ENCODE data around the gene MX1.
A peak's percentile ranks its signal among the peaks of the same experiment; 100 is the strongest.
"Not testable (repeated sequence)": the region's sequence is repeated elsewhere in the genome, so short reads cannot be mapped to it uniquely, and the experiment has no call there.

MX1 gene

GRCh38 chr21:41407541-41408460 lies 18.2 kb upstream of the MX1 start:
- DNase-seq (ENCODE audit: low read depth in 3 of 3), result no peak

GRCh38 chr21:41410361-41410760 lies 15.7 kb upstream of the MX1 start:
- no peak for DNase-seq (ENCODE audit: low read depth in 3 of 3)

GRCh38 chr21:41410767-41411448 lies 15.1 kb upstream of the MX1 start:
- no peak for DNase-seq (ENCODE audit: low read depth in 3 of 3)

- no peak for DNase-seq (ENCODE audit: low read depth in 3 of 3)
Observed at GRCh38 chr21:41411449-41412089, 14.5 kb upstream of the MX1 start.

GRCh38 chr21:41417505-41417904 lies 8.5 kb upstream of the MX1 start:
- not testable (repeated sequence) for DNase-seq (ENCODE audit: low read depth in 3 of 3)

GRCh38 chr21:41418393-41418792 lies 7.6 kb upstream of the MX1 start:
- no peak for DNase-seq (ENCODE audit: low read depth in 3 of 3)

GRCh38 chr21:41418956-41419680 lies 6.9 kb upstream of the MX1 start:
- DNase-seq (ENCODE audit: low read depth in 3 of 3), result no peak

- peak in 2 of 3 experiments; percentile 40 to 67 for DNase-seq (ENCODE audit: low read depth in 3 of 3)
Observed at GRCh38 chr21:41419921-41420862, 5.8 kb upstream of the MX1 start.

GRCh38 chr21:41420998-41421397 lies 5.0 kb upstream of the MX1 start:
- not testable (repeated sequence) for DNase-seq (ENCODE audit: low read depth in 3 of 3)

GRCh38 chr21:41422546-41423304 lies 3.3 kb upstream of the MX1 start:
- DNase-seq (ENCODE audit: low read depth in 3 of 3), result no peak

- not testable (repeated sequence) for DNase-seq (ENCODE audit: low read depth in 3 of 3)
Observed at GRCh38 chr21:41423305-41423636, 2.8 kb upstream of the MX1 start.

GRCh38 chr21:41425588-41425953 lies 468 bp upstream of the MX1 start:
- DNase-seq (ENCODE audit: low read depth in 3 of 3), result no peak

GRCh38 chr21:41426676-41427404 lies 801 bp downstream of the MX1 start:
- DNase-seq (ENCODE audit: low read depth in 3 of 3), result no peak

- DNase-seq (ENCODE audit: low read depth in 3 of 3), result no peak
Observed at GRCh38 chr21:41427556-41427955, 1.5 kb downstream of the MX1 start.

GRCh38 chr21:41428311-41428710 lies 2.3 kb downstream of the MX1 start:
- DNase-seq (ENCODE audit: low read depth in 3 of 3), result no peak

GRCh38 chr21:41428847-41429246 lies 2.8 kb downstream of the MX1 start:
- no peak for DNase-seq (ENCODE audit: low read depth in 3 of 3)

GRCh38 chr21:41429305-41429704 lies 3.3 kb downstream of the MX1 start:
- DNase-seq (ENCODE audit: low read depth in 3 of 3), result no peak

GRCh38 chr21:41429925-41430491 lies 4.0 kb downstream of the MX1 start:
- no peak for DNase-seq (ENCODE audit: low read depth in 3 of 3)
